Omental fat pad (tissue), 4 donors: ENCODE measurements around the gene MTAP. TPM values are rescaled to one million over a fixed set of nuclear protein-coding genes. Genes with fewer than 3 reads are reported as not detected.

Experiments
- ATAC-seq: fragments of 150-250 bp; one replicate; pipeline ENCODE4 v1.9.1; 2016; ENCODE audit warnings: mild to moderate bottlenecking, moderate library complexity; ENCODE audit not compliant: low FRiP score
- DNase-seq: peaks from one replicate; pipeline ENCODE4 v3.0.0-alpha.2; 2019; ENCODE audit warnings: low spot score
- total RNA-seq, 4 donors: library from RNA; depleted of rRNA; stranded (reverse); fragments of >200 nt; gene quantifications; one replicate each; pipeline ENCODE4 v1.1.0, GENCODE V29; 2016
- TF ChIP-seq, protein P1 (sequence below), 3 donors: fragments of 450-650 bp; IDR thresholded peaks; one replicate each; pipeline ENCODE4 v1.5.1; 2016 to 2017; ENCODE audit warnings: antibody characterized with exemption in 3 of 3, mild to moderate bottlenecking in 3 of 3, moderate library complexity in 2 of 3

Gene MTAP
- total RNA-seq, 4 donors from 2014 or later: 22.2 to 27.0 (median 25.4) TPM

DNA sequence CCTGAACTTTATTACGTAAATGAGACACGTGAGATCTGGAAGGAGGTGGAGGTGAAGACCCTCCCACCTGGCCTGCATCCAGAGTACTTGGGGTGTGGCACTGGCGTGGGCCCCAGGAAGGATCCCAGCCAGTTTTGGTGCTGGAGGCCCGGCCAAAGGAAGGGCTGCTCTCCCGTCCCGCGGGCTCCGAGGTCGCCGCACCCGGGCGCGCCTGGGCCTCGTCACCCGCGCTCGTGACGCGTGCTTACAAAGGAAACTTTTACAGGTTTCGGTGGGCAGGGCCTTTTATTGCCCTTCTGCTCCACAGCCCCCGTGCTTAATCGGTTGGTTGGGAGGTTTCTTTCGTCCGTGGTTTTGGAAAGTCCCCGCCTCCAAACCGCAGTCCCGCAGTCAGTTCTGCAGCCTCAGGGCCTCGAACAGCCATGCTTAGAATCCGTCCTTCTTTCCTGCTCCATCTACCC, 162.5 kb downstream of the MTAP start:
- ATAC-seq (peak; percentile 63), DNase-seq (no peak)
- TF ChIP-seq, protein P1, sequence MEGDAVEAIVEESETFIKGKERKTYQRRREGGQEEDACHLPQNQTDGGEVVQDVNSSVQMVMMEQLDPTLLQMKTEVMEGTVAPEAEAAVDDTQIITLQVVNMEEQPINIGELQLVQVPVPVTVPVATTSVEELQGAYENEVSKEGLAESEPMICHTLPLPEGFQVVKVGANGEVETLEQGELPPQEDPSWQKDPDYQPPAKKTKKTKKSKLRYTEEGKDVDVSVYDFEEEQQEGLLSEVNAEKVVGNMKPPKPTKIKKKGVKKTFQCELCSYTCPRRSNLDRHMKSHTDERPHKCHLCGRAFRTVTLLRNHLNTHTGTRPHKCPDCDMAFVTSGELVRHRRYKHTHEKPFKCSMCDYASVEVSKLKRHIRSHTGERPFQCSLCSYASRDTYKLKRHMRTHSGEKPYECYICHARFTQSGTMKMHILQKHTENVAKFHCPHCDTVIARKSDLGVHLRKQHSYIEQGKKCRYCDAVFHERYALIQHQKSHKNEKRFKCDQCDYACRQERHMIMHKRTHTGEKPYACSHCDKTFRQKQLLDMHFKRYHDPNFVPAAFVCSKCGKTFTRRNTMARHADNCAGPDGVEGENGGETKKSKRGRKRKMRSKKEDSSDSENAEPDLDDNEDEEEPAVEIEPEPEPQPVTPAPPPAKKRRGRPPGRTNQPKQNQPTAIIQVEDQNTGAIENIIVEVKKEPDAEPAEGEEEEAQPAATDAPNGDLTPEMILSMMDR (IDR thresholded peaks at IDR 0.05): no peak

DNA sequence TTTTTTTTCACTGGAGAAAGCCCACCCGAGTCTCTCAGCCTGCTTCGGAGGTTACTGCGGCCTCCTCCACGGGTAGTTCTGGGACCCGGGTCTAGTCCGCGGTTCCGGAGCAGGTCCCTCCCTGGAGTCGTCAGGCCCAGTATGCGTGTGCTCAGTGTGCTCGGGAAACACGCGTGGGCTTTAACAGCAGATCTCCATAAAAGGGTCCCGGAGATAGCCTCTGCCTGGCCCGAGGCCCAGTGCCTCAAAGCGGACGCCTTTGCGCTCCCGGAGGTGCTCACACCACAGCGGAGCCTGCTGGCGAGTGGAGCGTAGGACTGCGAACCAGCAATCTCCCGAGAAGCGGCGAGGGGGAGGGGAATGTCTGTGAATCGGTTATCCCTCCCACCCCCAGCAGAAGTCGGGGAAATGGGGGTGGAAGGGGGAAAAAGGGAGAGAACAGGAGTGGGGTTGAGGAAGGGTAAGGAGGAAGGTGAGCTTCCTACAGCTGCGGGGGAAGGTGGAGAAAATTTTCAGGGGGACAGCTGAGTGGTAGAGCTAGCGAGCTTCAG, 163.0 kb downstream of the MTAP start:
- ATAC-seq (peak; percentile 69), DNase-seq (no peak)
- TF ChIP-seq, protein P1 (IDR thresholded peaks at IDR 0.05): no peak

DNA sequence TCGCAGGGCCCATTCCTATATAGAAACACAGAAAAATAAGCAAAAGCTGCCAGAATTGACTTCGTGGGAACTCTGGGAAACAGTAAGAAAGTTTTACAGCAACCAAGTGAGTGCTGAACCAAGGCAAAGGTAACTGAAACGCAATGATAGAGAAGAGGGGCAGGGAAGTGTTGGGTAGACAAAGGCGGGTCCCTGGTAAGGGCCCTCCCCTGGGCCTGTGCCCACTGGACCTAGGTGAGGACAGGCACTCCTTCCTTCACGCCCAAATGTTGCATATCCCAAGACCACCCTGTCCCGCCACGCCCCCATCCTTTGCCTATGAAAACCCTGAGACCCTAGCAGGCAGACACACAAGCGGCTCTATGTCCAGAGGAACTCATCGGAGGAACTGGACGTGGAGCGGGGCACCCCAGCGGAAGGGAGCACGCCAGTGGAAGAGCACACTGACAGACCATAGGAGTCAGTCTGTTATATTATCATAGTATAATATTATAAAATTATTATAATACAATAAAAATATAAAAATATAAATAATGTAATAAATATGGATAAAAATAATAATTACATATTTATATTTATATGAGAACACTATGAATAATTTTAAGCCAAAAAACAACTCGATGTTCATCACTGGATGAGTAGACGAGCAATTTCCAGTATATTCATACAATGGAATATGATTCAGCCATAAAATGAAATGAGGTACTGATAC, 163.9 kb downstream of the MTAP start:
- ATAC-seq (no peak), DNase-seq (no peak)
- TF ChIP-seq, protein P1 (IDR thresholded peaks at IDR 0.05): no peak

DNA sequence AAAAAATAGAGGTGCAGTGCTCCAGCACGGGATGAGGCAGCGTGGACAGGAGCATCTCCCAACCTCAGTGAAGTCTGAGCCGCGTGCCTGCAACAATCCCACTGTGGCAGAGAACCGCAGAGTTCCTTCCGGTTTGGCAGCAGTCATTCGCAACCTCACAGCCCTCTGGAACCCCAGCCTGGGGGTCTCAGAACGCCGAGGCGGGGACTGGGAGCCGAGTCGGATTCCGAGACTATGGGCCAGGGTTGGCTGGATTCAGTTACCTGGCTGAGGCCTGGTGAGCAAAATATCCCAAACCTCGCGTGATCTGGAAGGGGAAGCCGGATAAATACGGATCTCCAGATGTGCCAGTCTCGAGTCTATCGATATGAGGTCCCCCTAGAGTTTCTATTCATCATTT, 164.7 kb downstream of the MTAP start:
- TF ChIP-seq, protein P1 (IDR thresholded peaks at IDR 0.05): no peak
- ATAC-seq (no peak), DNase-seq (no peak)

DNA sequence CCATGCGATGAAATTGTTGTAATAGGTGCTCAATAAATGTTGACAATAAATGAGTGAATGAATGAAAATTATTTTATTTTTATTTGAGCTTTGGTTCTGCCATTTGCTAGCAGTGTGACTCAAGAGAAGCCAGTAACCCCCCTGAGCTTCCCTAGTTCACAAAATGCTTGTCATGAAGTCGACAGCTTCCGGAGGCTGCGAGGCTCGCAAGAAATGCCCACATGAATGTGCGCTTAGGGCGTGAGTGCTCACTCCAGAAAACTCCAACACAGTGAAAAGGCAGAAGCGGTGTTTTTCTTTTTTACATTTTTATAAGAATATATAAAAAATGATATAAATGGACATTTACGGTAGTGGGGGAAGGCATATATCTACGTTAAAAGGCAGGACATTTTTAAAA, 165.3 kb downstream of the MTAP start:
- DNase-seq (no peak), ATAC-seq (no peak)
- TF ChIP-seq, protein P1 (IDR thresholded peaks at IDR 0.05): no peak

DNA sequence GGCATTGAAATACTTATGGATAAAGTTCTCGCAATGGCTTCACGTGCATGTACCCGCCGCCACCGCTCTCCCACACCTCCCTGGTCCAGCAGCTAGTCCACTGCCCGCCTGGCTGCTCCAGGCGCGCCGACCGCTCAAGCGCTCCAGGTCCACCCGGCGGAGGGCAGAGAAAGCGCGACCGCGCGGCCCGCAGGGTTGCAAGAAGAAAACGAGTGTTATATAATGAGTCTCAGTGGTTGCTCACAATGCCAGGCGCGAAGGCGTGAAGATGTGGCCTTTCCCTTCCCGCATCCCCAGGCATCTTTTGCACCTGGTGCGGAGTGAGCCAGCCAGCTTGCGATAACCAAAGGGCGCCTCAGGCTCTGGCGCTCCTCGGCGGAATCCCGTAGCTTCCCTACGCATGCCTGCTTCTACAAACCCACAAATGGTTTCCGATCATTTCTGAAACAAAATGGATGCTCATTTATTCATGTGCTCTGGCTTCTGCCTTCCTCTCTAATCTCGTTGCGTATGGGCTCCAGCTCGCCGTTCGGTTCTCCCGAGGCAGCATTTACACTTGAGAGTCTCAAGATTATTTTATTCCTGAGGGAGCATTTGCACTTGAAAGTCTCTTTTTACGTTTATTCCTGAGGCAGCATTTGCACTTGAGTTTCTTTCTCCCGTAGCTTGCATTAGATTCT, 166.0 kb downstream of the MTAP start:
- no peak for DNase-seq
- no peak for ATAC-seq
- TF ChIP-seq, protein P1 (IDR thresholded peaks at IDR 0.05): no peak
